ENCODE measurements around the gene PSD2. TPM values are rescaled to one million over a fixed set of nuclear protein-coding genes. Genes with fewer than 3 reads are reported as not detected.

The PSD2 gene
- total RNA-seq, 1 donor from 2014 or later: not detected

DNA sequence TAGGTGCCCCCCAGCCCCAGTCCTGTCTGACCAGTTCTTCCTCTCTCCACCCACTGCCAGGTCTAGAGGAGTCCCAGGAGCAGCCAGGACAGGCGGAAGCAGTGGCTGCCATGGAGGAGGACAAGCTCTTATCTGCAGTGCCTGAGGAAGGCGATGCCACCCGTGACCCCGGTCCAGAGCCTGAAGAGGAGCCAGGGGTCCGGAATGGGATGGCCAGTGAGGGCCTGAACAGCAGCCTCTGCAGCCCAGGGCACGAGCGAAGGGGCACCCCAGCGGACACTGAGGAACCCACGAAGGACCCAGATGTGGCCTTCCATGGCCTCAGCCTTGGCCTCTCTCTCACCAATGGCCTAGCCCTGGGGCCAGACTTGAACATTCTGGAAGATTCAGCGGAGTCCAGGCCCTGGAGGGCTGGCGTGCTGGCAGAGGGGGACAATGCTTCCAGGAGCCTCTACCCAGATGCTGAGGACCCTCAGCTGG is 13.8 kb downstream of the PSD2 start:
- ATAC-seq: no peak
- no peaks in the 10 kb centered on the region for H3K9me3 ChIP-seq

DNA sequence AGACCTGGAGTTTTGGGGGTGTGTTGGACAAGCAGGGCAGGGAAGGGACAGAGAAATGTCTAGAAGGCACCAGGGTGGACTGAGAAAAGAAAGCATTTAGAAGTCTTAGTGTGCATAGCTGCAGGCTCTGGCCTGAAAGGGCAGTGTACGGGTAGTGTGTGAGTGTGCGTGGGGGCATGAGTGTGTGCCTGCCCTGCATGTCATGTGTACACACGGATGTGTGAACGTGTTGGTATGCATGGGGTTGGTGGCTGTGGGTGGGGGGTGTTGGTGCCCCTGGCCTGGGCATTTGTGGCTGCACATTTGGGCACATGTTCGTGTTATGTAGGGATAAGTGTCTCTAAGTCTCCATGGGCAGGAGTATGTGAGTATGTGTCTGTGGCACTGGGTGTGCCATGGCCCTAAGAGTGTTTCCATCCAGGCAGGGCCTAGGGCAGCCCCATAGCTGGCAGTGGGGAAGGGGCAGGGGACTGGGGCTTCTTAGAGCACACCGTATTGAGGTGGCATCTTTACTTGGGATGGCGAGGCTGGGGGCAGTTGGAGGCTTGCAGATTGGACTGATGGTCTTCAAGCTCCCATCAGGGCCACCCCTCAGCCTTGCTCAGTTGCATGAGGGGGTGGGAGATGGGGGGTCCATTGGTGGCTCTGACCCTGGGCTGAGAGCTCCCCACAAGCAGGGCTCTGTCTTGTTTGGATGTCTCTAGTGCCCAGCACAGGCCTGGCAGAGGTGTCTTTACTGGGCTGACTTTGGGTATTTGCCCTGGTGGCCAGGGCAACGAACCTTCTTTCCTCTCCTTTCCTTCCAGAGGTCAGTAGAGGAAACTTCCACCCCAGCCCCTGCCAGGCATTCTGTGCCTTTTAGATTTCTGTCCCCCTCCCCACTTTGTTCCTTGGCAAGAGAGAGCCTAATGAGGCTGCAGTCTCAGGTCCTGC is 15.0 kb downstream of the PSD2 start:
- intact Hi-C loops (cut with DNase I): no loop called here
- DNase-seq: peak; percentile 37

More for the DNA sequence above, 13.8 kb downstream of the PSD2 start:
- H3K36me3 ChIP-seq: no peaks in the 10 kb centered on the region
- H3K4me3 ChIP-seq: no peak overlapping the region
- no peak overlapping the region for H3K27ac ChIP-seq
- intact Hi-C loops (cut with DNase I): no loop called here
- no peaks in the 10 kb centered on the region for H3K4me1 ChIP-seq
- peak; percentile 56 for DNase-seq
- H3K27me3 ChIP-seq: peaks cover 15% of the 10 kb centered on the region
- TF ChIP-seq, protein P1, sequence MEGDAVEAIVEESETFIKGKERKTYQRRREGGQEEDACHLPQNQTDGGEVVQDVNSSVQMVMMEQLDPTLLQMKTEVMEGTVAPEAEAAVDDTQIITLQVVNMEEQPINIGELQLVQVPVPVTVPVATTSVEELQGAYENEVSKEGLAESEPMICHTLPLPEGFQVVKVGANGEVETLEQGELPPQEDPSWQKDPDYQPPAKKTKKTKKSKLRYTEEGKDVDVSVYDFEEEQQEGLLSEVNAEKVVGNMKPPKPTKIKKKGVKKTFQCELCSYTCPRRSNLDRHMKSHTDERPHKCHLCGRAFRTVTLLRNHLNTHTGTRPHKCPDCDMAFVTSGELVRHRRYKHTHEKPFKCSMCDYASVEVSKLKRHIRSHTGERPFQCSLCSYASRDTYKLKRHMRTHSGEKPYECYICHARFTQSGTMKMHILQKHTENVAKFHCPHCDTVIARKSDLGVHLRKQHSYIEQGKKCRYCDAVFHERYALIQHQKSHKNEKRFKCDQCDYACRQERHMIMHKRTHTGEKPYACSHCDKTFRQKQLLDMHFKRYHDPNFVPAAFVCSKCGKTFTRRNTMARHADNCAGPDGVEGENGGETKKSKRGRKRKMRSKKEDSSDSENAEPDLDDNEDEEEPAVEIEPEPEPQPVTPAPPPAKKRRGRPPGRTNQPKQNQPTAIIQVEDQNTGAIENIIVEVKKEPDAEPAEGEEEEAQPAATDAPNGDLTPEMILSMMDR (IDR thresholded peaks at IDR 0.05): no peak

DNA sequence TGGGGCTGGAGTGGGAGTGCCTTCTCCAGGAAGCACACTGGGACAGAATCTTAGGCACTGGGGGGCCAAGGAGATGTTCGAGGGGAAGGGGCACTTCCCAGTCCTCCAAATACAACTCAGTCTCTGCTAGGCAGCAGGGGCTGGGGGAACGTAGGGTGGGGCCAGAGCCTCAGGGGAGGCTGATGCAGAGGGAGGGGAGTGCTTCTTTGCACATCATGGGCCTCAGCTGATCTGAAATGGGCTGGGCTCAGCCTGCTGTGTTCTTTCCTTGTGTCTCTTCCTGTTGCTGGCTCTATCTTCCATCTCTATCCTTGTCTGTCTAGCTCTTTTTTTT is 15.6 kb downstream of the PSD2 start:
- Histone ChIP-seq H3K27ac (no peak overlapping the region), H3K27me3 (peaks cover 9% of the 10 kb centered on the region), H3K4me3 (no peak overlapping the region), H3K9me3 (no peaks in the 10 kb centered on the region), H3K4me1 (no peaks in the 10 kb centered on the region), H3K36me3 (no peaks in the 10 kb centered on the region)
- TF ChIP-seq, protein P1 (IDR thresholded peaks at IDR 0.05): no peak
- ATAC-seq (no peak), DNase-seq (peak; percentile 29)
- intact Hi-C loops (cut with DNase I): no loop called here

More for the DNA sequence above, 15.0 kb downstream of the PSD2 start:
- H3K27ac ChIP-seq: no peak overlapping the region
- no peak for ATAC-seq
- no peaks in the 10 kb centered on the region for H3K9me3 ChIP-seq
- TF ChIP-seq, protein P1 (IDR thresholded peaks at IDR 0.05): no peak
- no peaks in the 10 kb centered on the region for H3K36me3 ChIP-seq
- H3K4me1 ChIP-seq: no peaks in the 10 kb centered on the region
- H3K27me3 ChIP-seq: peaks cover 15% of the 10 kb centered on the region
- H3K4me3 ChIP-seq: no peak overlapping the region

DNA sequence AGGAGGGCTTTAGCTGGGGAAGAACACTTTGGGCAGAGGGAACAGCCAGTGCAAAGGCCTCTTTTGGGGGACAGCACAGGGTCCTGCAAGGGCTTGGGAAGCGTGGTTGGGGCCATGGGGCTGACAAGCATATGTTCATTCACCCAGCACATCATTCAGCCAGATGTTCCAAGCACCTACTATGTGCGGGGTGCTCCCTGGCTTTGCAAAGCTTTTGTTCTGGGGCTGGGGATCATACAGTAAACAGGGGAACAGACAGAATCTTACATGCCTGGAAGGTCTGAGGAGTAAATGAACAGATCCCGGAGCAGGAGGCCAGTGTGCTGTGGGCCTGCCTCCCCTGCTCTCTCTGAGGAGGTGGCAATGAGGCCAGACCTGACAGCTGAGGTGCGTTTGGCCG is 16.7 kb downstream of the PSD2 start:
- no peak overlapping the region for H3K27ac ChIP-seq
- no peaks in the 10 kb centered on the region for H3K36me3 ChIP-seq
- no peak for ATAC-seq
- TF ChIP-seq, protein P1 (IDR thresholded peaks at IDR 0.05): no peak
- no peaks in the 10 kb centered on the region for H3K9me3 ChIP-seq
- no peaks in the 10 kb centered on the region for H3K4me1 ChIP-seq
- no peak for DNase-seq
- intact Hi-C loops (cut with DNase I): no loop called here
- H3K4me3 ChIP-seq: no peak overlapping the region
- H3K27me3 ChIP-seq: peaks cover 8% of the 10 kb centered on the region

DNA sequence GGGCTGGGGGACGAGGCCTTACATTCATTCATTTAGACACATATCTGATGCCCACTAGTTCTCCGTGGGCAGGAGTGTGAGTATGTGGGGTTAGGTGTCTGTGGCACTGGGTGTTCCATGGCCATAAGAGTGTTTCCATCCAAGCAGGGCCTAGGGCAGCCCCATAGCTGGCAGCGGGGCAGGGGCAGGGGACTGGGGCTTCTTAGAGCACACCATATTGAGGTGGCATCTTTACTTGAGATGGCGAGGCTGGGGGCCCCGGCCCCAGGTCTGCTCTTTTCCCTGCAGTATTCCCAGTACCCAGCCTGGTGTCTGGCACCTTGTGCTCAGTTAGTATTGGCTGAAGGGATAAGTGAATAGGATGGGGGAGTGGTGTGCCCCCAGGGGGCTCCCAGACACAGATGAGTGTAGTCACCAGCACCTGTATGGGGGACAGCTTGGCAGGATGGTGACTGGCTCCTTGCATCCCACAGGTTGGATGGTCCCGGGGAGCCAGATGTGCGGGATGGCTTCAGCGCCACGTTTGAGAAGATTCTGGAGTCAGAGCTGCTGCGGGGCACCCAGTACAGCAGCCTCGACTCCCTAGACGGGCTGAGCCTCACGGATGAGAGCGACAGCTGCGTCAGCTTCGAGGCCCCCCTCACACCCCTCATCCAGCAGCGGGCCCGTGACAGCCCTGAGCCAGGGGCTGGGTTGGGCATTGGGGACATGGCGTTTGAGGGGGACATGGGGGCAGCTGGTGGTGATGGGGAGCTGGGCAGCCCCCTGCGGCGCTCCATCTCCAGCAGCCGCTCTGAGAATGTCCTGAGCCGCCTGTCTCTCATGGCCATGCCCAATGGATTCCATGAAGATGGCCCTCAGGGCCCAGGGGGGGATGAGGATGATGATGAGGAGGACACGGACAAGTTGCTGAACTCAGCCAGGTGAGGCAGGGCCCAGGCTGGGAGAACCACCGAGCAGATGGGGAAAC is 17.5 kb downstream of the PSD2 start:
- H3K27ac ChIP-seq: no peak overlapping the region
- H3K27me3 ChIP-seq: peaks cover 8% of the 10 kb centered on the region
- TF ChIP-seq, protein P1 (IDR thresholded peaks at IDR 0.05): no peak
- no peaks in the 10 kb centered on the region for H3K9me3 ChIP-seq
- no peaks in the 10 kb centered on the region for H3K36me3 ChIP-seq
- no peak overlapping the region for H3K4me3 ChIP-seq
- intact Hi-C loops (cut with DNase I): no loop called here
- DNase-seq (peak; percentile 45), ATAC-seq (no peak)
- no peaks in the 10 kb centered on the region for H3K4me1 ChIP-seq
